ENCODE data around the gene STAT4.

The STAT4 gene

DNA sequence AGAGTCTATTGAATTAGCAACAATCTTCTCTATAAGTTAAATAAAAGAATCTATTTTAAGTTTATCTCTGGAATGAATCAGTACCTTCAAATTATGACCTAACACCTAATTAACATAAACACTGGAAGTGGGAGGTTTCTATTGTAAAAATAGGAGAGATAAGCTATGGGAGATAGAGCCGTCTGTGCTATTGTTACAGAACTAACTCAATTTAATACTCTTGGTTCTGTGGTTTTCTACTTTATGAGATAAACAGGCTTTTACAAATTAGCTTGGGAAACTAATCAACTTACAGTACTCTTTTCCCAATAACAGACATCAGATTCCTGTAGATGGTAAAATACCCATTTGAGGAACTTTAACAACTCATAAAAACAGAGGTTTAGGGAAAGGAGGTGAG, 111.2 kb downstream of the STAT4 start:
- no peak for DNase-seq

DNA sequence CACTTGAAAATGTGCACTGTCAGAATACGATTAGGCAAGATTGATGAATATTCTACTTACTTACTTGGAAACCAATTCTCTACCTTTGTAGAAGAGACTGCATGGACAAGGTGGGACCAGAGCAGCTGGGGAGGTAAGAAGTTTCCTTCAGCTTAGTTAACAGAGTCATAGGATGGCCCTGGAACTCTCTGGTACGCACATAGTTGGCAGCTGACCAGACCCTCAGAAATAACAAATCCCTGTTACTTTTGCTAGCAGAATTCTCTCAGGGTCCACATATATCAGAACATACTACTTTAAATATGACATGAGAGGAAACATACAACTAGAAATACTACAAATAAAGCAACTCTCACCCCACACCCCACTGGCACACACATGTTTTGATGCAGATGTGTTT, 112.1 kb downstream of the STAT4 start:
- DNase-seq = no peak

DNA sequence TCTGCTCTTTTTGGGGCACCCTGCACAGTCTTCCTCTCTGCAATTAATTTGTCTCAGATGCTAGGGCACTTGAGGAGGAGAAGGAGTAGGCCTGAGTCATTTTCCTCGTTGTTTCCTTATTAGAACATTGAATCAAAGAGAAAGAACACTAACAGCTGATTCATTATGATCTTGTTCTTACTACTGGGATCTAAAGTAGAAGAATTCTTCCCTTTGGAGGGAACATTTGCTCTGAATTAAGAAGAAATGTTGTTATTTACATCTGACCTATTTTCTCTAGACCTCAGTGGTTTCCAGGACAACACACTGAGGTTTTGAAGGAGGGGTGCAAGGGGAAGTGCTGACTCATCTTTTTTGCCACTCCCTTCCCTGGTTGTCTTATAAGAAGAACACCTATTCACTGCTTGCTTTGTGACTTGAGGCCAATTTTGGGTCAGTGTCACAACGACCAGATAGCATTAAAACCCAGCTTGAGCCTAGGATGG, 112.5 kb downstream of the STAT4 start:
- no peak for DNase-seq

DNA sequence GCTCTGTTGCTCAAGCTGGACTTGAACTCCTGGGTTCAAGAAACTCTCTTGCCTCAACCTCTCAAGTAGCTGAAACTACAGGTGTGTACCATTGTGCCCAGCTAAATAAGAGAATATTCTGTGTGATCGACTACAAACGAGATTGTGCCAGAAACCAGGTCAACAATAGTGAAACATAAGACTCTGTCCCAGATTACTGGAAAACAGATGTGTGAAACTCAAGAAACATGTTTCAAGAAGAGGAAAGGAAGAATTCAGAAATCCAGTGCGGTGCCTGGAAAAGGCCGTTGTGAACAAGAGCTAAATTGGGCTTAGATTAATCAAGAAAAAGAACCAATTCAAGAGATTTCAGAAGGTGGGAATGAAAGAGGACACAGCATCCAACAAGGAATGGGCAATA, 113.4 kb downstream of the STAT4 start:
- DNase-seq = no peak

DNA sequence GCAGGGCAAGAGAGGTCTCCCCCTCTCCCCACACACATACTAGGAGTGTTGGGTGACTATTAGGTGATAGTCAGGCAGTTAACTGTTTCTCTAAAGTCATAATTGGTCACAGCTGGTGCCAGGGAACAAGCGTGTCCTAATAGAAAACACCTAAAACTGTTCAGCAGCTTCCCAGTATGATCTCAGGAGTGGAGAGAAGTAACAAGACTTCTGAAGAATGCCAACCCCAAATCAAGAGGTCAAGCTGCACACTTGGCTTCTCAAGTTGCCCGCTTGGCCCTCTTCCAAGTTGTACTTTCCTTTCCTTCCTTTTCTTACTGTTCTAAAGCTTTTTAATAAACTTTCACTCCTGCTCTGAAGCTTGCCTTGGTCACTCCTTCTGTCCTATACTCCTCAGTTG, 114.4 kb downstream of the STAT4 start:
- no peak for DNase-seq

DNA sequence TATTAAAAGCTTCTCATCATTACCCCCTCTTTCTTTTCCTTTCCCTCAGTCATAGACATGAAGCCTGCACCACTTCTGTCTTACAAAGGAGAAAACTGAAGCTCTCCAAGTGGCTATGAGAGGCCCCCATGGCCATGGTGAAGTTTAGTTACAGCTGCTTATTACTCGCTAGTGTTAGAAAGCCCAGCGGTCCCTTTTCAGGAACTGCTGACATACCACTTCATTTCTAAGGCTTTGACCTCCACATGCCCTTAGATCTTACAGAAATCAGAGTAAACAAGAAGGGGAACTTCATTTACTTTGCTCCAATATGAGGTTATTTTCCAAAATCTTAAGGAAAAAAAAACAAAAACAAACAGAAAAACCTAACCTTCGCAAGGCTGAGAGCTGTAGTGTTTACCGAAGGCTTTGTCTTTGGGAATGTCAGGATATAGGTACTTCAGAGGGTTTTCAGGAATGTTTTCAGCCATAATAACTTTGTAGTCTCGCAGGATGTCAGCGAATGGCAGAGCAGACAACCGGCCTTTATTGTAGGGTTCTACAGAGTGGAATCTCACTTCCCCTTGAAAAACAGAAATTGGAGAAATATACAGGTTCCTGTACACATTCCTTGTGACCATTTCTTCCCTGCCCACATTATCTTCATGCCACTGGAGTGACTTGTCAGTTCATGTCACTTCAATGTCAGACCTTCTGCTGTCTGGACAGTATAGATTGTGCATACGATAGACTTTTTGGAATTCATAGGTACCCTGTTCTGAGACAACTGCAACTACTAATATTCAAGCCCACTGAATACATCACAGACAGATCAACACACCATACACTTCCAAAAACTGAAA, 118.0 kb downstream of the STAT4 start:
- DNase-seq = no peak

DNA sequence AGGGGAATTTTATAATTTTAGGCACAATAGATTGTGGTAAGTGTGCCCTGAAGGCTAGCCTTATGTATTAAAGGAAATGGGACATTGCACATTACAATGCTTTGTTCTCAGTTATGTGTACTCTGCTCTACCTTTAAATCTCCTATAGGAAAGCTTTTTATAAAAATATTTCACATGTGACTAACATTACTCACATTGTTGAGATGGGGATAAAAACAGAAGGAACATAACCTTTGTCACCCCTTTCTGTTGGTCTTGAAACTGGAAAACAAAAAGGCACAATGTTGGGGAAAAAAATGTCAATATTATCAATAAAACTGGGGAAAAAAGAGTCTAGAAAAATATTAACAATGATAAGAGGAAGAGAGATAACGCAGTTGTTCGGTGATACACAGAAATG, 119.5 kb downstream of the STAT4 start:
- DNase-seq = no peak

DNA sequence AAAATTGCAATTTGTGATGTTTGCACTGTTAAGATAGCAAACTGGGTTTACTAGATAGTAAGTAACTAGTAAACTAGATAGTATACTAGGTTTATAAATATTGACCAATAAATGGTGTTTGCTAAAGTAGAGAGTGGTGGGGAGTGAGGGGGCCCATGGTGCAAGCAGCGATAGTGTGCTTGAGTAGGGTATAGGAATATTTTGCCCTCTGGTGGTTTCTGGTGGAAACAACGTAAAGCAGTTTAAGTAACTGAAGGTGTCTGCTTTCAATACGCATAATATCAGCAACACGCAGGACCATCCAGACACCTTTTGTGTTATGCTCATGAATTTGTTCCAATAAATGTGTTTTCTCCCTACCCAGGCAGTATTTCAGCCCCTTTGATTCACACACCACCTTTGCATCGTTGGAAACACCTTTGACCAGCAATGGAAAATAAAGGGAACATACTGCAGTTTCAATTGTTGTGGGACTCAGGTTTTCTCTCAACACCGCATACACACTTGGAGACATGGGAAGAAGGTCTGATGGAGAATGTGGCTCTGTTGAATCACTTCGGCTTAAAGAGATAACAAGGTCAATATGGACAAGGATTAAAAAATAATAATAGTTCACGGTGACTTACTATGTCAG, 120.2 kb downstream of the STAT4 start:
- DNase-seq = no peak

DNA sequence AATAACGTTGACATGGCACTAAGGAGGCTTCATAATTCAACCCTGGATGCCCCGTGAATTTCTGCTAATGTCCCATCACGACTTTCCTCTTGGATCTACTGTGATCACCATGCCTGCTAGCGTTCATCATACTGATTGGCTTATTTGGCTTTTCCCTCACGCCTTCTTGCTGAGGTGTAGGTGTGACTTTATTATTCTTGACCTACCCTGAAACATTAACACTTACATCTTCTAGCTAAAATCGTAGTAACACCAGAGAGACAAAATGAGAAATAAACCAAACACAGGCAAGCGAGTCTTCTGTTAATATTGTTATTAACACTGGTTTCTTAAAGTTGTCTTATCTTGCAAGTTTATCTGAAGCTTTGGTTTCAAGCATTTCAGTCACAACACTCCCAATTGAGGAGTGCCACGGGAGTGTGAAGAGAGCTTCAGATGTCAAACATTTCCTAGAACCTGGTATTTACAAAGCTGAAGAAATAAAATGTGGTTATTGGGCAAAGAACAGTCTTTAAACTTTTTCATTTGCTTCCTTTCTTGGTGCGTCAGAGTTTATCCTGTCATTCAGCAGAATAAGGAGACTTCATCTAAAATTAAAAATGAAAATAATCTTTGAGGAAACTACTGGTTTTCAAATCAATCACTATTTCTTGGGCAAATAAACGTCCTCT, 121.4 kb downstream of the STAT4 start:
- DNase-seq = no peak

DNA sequence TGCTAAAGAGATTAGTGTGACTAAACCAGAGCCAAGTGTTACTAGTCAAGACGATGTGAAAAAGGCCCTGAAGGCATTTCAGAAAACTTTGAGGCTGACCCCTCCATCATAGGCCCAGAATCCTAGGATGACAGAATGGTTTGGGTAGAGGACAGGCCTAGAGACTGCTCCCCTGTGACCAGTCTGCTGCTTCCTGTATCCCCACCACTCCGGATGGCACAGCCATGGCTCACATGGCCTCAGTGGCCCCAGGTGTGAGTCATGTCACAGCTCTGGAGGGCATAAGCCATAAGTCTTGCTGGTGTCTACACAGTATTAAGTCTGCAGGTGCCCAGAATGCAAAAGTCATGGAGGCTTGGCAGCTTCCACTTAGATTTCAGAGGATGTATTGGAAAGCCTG, 124.4 kb downstream of the STAT4 start:
- no peak for DNase-seq

DNA sequence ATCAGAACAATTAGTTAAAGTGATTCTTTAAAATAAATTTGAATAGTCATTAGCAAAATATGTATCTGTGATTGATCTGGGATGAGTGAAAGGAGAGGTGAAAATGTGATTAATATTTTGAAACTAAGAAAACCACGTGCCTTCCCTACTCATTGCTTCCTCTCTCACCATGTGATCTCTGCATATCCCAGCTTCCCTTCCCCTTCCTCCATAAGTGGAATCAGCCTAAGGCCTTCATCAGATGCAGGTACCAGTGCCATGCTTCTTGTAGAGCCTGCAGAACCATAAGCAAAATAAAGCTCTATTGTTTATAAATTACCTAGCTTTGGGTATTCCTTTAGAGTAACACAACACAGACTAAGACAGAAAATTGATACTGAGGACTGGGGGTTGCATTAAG, 125.7 kb downstream of the STAT4 start:
- DNase-seq = no peak

DNA sequence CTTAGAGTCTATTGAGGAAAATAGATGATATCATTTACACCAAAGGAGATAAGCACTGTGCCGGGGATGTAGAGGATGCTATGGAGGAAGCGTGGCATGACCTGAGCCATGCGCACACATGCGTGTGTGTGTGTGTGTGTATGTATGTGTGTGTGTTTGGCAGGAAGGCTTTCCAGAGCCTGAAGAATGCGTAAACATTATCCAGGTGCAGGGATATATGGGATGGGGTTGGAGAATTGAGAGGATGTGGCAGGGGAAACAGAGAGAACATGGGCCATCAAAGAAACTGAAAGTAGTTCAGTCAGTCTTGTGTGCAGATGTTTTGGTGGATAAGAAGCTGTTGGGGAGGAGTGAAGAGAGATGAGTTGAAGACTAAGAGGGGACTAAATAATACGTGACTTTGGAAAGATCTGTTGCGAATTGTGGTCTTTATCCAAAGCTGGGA, 127.5 kb downstream of the STAT4 start:
- DNase-seq = no peak

DNA sequence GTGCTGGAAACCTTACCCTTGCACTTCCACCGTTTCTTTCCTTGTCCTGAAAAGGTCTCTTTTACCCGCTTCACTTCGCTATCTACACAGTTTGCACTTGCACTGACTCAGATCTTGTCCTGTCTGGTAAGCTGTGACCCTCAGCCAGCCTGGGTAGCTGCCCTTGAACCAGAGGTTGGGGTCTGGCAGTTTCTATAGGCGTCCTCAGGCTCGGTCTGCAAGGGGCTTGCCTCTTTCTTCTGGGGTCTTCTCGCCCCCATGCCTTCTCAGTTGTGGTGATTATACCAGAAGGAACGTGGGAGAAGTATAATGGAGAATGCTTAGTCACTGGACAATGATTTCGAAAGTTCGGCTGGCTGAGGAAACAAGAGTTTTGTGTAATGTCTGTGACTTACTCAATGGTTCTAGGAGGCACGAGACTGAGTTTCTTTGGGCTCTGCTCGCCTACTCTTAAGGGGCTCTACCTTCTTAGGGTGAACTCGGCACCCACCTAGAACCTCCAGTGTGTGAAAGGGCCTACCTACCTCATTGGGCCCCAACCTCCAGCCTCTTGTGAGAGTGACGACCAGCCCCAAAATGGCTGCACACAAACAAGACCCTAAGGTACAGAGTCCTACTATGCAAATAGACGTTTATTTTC, 129.9 kb downstream of the STAT4 start:
- DNase-seq = no peak

DNA sequence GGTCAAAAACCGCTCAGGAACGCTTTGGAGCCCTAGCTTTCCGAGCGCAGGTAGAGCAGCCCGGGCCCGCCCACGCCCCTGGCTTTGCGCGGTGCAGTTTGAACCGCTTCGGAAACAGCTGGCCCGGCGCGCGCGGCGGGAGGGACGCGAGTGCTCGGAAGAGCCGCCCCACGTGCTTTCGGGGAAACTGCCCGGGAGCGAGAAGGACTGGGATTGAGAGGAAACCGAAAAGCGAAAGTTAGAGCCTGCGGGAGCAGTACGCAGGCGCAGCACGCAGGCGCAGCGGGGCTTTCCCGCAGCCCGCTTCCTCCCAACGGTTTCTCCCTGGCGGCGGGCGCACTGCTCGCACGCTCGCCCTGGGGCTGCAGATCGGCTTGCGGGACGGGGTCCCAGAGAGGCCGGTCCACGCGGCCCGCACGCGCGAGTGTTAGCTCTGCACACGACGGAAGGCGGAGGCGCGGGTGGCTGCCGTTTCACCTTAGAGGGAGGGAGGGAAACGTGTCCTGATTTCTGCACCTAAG, 130.5 kb downstream of the STAT4 start:
- DNase-seq = peak; percentile 97

DNA sequence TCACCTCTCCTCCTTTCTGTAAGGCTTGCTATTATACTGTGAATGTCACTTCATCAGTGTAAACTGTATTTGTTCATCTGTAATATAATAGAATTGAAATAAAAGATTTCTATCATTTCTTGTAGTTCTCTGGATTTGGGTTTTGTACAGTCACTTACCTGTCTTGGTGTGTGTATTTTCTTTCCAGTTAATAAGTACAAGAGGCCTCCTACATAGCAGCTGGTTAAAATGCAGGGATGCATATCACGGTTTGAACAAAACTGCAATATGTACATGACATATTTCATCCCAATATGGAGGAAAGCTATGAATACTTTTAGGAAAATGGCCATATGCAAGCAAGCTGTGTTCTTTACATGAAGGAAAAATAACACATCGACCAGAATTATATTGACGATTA, 131.4 kb downstream of the STAT4 start:
- no peak for DNase-seq

DNA sequence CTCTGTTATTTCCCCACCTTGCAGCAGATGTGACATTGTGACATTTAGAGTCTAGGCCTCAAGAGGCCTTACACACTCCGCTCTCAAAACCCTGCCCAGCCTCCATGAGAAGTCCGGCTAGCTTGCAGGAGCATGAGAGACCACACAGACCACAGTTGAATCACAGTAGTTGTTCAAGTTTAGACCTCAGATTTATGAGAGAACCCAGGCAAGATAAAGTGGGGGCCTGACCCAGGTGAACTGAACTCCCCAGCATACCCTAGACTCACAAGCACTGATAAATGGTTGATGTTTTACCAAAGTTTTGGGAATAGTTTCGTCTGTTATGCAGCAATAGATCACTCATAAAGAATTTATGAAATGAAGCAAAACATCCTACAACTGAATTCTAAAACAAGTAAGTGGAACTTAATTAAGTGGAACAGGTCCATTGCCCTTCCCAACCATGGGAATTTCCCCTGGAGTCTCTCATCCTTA, 132.1 kb downstream of the STAT4 start:
- DNase-seq = no peak

DNA sequence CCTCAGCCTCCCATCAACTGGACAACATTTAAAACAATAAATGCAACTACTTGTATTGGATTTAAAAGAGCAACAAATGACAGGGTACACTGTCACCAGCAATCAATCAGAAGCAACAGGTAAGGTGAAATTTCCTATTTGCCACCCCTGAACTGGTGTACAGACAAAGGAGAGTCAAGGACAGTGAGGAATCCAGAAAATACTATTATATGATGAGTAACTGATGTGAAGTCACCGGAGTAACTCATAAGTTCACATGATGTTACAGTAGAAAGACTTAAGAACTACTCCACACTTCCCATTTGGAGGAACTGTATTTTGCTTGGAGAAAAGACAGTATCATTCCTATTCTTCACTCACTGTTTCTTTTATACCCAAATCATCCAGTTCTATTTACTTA, 132.7 kb downstream of the STAT4 start:
- no peak for DNase-seq

DNA sequence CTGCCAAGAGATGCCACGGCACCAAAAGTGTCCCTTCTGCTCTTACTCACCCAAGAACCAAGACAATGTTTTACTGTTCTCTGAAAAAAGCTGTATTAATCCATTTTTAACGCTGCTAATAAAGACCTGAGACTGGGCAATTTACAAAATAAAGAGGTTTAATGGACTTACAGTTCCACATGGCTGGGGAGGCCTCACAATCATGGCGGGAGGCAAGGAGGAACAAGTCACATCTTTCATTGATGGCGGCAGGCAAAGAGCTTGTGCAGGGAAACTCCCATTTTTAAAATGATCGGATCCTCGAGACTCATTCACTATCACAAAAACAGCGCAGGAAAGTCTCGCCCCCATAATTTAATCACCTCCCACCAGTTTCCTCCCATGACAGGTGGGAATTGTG, 135.0 kb downstream of the STAT4 start:
- no peak for DNase-seq

DNA sequence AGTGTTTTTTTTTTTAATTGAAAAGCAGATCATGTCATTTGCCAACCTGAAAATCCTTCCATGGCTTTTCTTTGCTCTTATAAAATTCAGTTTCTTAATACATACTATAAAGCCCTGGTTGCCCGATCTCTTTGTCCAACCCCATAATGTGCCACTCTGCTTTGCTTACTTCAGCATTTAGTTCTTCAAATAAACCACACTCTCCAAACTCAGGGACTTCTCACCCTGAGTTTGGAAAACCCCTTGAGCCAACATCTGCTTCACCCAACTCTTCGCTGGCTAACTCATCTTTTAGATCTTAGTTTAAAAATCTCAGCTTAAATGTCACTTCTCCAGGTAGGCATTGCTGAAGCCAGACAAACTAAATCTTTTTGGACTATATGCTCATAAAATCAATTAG, 135.6 kb downstream of the STAT4 start:
- DNase-seq = no peak

DNA sequence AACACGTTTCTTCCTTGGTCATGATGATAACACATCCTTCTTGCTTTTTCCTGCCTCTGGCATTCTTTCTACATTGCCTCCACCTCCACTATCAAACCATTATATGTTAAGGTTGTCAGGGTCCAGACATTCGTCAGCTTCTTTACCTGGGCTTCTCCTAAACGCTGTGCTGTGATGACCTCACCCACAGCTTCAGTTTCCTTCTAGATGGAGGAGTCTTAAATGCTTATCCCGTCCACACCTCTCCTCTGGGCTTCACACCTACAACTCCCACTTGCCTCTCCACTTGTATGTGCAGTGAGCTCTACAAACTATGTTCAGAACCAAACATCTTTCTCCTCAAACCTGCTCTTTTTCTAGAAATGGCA, 136.2 kb downstream of the STAT4 start:
- DNase-seq = no peak

DNA sequence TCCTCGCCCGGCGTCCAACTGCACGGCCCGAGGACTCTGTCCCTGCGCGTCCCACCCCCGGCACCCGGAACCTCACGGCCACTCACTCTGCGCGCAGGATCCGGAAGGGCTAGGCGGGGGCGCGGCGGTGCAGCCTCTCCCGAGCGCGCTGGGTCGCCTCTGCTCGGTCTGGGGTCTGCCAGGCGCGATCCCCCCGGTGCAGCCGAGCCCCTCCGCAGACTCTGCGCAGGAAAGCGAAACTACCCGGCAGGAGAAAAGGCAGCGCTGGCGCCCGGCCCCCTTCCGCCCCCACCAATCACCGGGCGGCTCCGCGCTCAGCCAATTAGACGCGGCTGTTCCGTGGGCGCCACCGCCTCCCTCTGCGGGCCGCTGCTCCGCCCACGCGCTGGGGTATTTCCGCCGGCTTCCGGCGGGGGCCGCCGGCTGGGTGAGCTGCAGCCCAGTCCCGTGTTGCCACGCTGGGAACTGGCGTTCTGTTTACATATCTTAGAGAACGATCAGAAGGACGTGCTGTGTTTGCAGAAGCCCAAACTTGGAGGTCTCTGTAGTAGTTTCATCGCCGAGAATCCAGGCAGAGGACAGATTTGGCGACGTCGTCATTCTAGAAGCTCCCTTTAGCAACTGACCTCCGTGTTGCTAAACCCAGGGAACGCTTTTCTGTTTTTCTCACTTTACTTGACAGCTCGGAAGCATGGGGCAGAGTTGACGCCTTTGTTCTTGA, 136.7 kb downstream of the STAT4 start, which contains the start of gene STAT1:
STAT1 (minus strand) TSS at position 240 of the 721 bp plus-strand sequence. CDS start 4,168 bp downstream, outside the sequence.
- peak; percentile 96 for DNase-seq

DNA sequence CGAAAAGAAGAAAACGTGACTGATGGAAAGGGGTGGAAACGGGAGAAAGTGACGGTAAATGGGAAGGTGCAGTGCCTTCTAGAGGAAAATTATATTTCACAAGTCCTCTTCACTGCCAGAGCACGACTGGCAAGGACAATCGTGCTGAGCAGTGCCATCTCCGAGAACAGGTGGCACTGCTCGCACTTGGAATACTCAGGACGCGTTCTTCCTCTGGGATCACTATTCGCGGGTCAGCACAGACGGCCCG, 137.2 kb downstream of the STAT4 start:
- DNase-seq = no peak
